Embryonic facial prominence (tissue), 1 donor: Measurements from ENCODE around the gene SPNS1.
"Not testable (repeated sequence)": the region's sequence is repeated elsewhere in the genome, so short reads cannot be mapped to it uniquely, and the experiment has no call there.

Source experiments
- DNase-seq: peaks from one replicate; pipeline ENCODE4 v3.0.0-alpha.2; 2016; ENCODE audit errors: extremely low spot score

SPNS1 gene

GRCh38 chr16:28987170-28987853, 12.7 kb downstream of the SPNS1 start:
- no peak for DNase-seq

GRCh38 chr16:28989363-28989762, 14.8 kb downstream of the SPNS1 start:
- DNase-seq = no peak

- no peak for DNase-seq
Observed at GRCh38 chr16:28990375-28991040, 15.9 kb downstream of the SPNS1 start.

GRCh38 chr16:28991687-28992086, 17.1 kb downstream of the SPNS1 start:
- no peak for DNase-seq

GRCh38 chr16:28992496-28992895, 17.9 kb downstream of the SPNS1 start:
- no peak for DNase-seq

GRCh38 chr16:28998837-28999236, 24.3 kb downstream of the SPNS1 start:
- DNase-seq = no peak

- DNase-seq = no peak
Observed at GRCh38 chr16:28999577-28999976, 25.0 kb downstream of the SPNS1 start.

GRCh38 chr16:29000019-29000418, 25.4 kb downstream of the SPNS1 start:
- DNase-seq = no peak

GRCh38 chr16:29004496-29005139, 30.0 kb downstream of the SPNS1 start:
- DNase-seq = not testable (repeated sequence)

GRCh38 chr16:29007730-29008593, 33.4 kb downstream of the SPNS1 start:
- no peak for DNase-seq

GRCh38 chr16:29009050-29009837, 34.7 kb downstream of the SPNS1 start:
- DNase-seq = no peak

GRCh38 chr16:29009838-29010166, 35.2 kb downstream of the SPNS1 start:
- no peak for DNase-seq

GRCh38 chr16:29011112-29011511, 36.5 kb downstream of the SPNS1 start:
- DNase-seq = no peak

- DNase-seq = no peak
Observed at GRCh38 chr16:29011851-29012250, 37.3 kb downstream of the SPNS1 start.

GRCh38 chr16:29012913-29013553, 38.5 kb downstream of the SPNS1 start:
- DNase-seq = no peak

- DNase-seq = no peak
Observed at GRCh38 chr16:29014561-29015069, 40.0 kb downstream of the SPNS1 start.

GRCh38 chr16:29022196-29022595, 47.6 kb downstream of the SPNS1 start:
- no peak for DNase-seq

GRCh38 chr16:29023279-29024277, 49.0 kb downstream of the SPNS1 start:
- DNase-seq = no peak

GRCh38 chr16:29024278-29024677, 49.7 kb downstream of the SPNS1 start:
- no peak for DNase-seq
